HepG2 (cell line): ENCODE data around the gene ABCC1. TPM values are rescaled to one million over a fixed set of nuclear protein-coding genes. Genes with fewer than 3 reads are reported as not detected.

Experiments
- CAMTA2 ChIP-seq: sonication (generic); formaldehyde crosslinking; IDR thresholded peaks from 2 replicates; pipeline ENCODE4 v1.4.0; 2020; ENCODE audit warnings: mild to moderate bottlenecking, missing genetic modification reagents, borderline replicate concordance
- CBX2 ChIP-seq, 2 experiments: fragments of 200-600 bp in 1 of 2; sonication (generic); formaldehyde crosslinking in 1 of 2; IDR thresholded peaks; 2 replicates each; pipeline versions ENCODE4 v1.7.0 to v1.8.1; 2018 to 2022; ENCODE audit warnings: low read depth in 2 of 2, low read length in 1 of 2, mild to moderate bottlenecking in 1 of 2, missing genetic modification reagents in 1 of 2
- FOXM1 ChIP-seq: sonication (generic); formaldehyde crosslinking; IDR thresholded peaks from 2 replicates; pipeline ENCODE4 v1.5.0; 2020; ENCODE audit warnings: missing genetic modification reagents
- HMG20A ChIP-seq: IDR thresholded peaks from 2 replicates; pipeline ENCODE4 v1.6.1; 2016; ENCODE audit warnings: borderline replicate concordance
- HNF4A ChIP-seq: sonication (generic); formaldehyde crosslinking; IDR thresholded peaks from 2 replicates; pipeline ENCODE4 v1.4.0; 2020; ENCODE audit warnings: missing genetic modification reagents
- HOXA7 ChIP-seq: sonication (generic); formaldehyde crosslinking; IDR thresholded peaks from 2 replicates; pipeline ENCODE4 v1.8.1; 2022; ENCODE audit warnings: mild to moderate bottlenecking, missing genetic modification reagents, moderate library complexity
- KAT7 ChIP-seq: IDR thresholded peaks from 2 replicates; pipeline ENCODE4 v1.6.1; 2018; ENCODE audit warnings: borderline replicate concordance, missing compliant biosample characterization
- KDM5A ChIP-seq: fragments of 200-600 bp; sonication (generic); IDR thresholded peaks from 2 replicates; pipeline ENCODE4 v1.7.0; 2018; ENCODE audit warnings: antibody characterized with exemption, mild to moderate bottlenecking, low read length, borderline replicate concordance
- NR2F6 ChIP-seq, 2 experiments: IDR thresholded peaks; 2 replicates each; pipeline ENCODE4 v1.6.1; 2016; ENCODE audit warnings: antibody characterized with exemption in 1 of 2, mild to moderate bottlenecking in 1 of 2
- RBAK ChIP-seq: sonication (generic); formaldehyde crosslinking; IDR thresholded peaks from 2 replicates; pipeline ENCODE4 v1.5.1; 2020; ENCODE audit warnings: mild to moderate bottlenecking, missing genetic modification reagents
- SOX5 ChIP-seq: IDR thresholded peaks from 2 replicates; pipeline ENCODE4 v1.6.1; 2016; ENCODE audit warnings: borderline replicate concordance
- SP5 ChIP-seq: IDR thresholded peaks from 2 replicates; pipeline ENCODE4 v1.6.1; 2016; ENCODE audit warnings: low read depth, borderline replicate concordance
- ZBTB38 ChIP-seq: sonication (generic); formaldehyde crosslinking; IDR thresholded peaks from 2 replicates; pipeline ENCODE4 v1.5.1; 2020; ENCODE audit warnings: mild to moderate bottlenecking, missing genetic modification reagents
- ZFP1 ChIP-seq: IDR thresholded peaks from 2 replicates; pipeline ENCODE4 v1.6.1; 2016
- ZFYVE20 ChIP-seq: sonication (generic); formaldehyde crosslinking; IDR thresholded peaks from 2 replicates; pipeline ENCODE4 v1.8.0; 2023; ENCODE audit warnings: low read depth, mild to moderate bottlenecking, moderate library complexity, missing genetic modification reagents, borderline replicate concordance
- ZMYM3 ChIP-seq: sonication (generic); formaldehyde crosslinking; IDR thresholded peaks from 2 replicates; pipeline ENCODE4 v1.5.1; 2020; ENCODE audit warnings: mild to moderate bottlenecking, missing genetic modification reagents
- ZNF329 ChIP-seq: sonication (generic); formaldehyde crosslinking; IDR thresholded peaks from 2 replicates; pipeline ENCODE4 v1.9.0; 2021; ENCODE audit warnings: low read depth, mild to moderate bottlenecking, missing genetic modification reagents
- ZNF446 ChIP-seq: sonication (generic); formaldehyde crosslinking; IDR thresholded peaks from 2 replicates; pipeline ENCODE4 v1.5.0; 2020; ENCODE audit warnings: mild to moderate bottlenecking, missing genetic modification reagents
- ZNF766 ChIP-seq: sonication (generic); formaldehyde crosslinking; IDR thresholded peaks from 2 replicates; pipeline ENCODE4 v1.5.0; 2020; ENCODE audit warnings: missing genetic modification reagents, borderline replicate concordance
- polyA plus RNA-seq, 8 experiments: library from polyadenylated mRNA; depleted of rRNA in 3 of 8; stranded (reverse) in 7 of 8; unstranded in 1 of 8; fragments of >200 nt; fragmentation: Illumina TruSeq in 4 of 8; extraction: Trizol in 4 of 8; gene quantifications; 2 replicates each; pipeline versions ENCODE4 v1.2.1 to v1.2.3, GENCODE V29; 2011 to 2016; ENCODE audit warnings: low read depth in 4 of 8, missing spikeins in 1 of 8, mixed read lengths in 1 of 8; ENCODE audit not compliant: insufficient read depth in 1 of 8
- total RNA-seq, 5 experiments: library from RNA; depleted of rRNA; stranded (reverse); fragments of >200 nt; fragmentation: Illumina TruSeq; extraction: Trizol; gene quantifications; 2 replicates each; pipeline ENCODE4 v1.2.3, GENCODE V29; 2016; ENCODE audit warnings: low read depth in 1 of 5
- TF ChIP-seq, protein P1 (sequence below): sonication (generic); formaldehyde crosslinking; IDR thresholded peaks from 2 replicates; pipeline ENCODE4 v1.4.0; 2020; ENCODE audit warnings: mild to moderate bottlenecking, missing genetic modification reagents
- TF ChIP-seq, protein P2 (sequence below): sonication (generic); formaldehyde crosslinking; conservative IDR thresholded peaks from 2 replicates; pipeline ENCODE4 v1.4.0; 2020; ENCODE audit warnings: missing genetic modification reagents
- TF ChIP-seq, protein P3 (sequence below): sonication (generic); formaldehyde crosslinking; IDR thresholded peaks from 2 replicates; pipeline ENCODE4 v1.5.0; 2020; ENCODE audit warnings: missing genetic modification reagents
- TF ChIP-seq, protein P4 (sequence below): IDR thresholded peaks from 2 replicates; pipeline ENCODE4 v1.6.1; 2012; ENCODE audit warnings: low read length, improper control_type of control experiment

ABCC1 gene
- total and polyA plus RNA-seq, 2 of the 13 experiments (the other 11 are each of a cell fraction or from before 2014, with no cell fraction given): 13.0 to 30.6 TPM

DNA sequence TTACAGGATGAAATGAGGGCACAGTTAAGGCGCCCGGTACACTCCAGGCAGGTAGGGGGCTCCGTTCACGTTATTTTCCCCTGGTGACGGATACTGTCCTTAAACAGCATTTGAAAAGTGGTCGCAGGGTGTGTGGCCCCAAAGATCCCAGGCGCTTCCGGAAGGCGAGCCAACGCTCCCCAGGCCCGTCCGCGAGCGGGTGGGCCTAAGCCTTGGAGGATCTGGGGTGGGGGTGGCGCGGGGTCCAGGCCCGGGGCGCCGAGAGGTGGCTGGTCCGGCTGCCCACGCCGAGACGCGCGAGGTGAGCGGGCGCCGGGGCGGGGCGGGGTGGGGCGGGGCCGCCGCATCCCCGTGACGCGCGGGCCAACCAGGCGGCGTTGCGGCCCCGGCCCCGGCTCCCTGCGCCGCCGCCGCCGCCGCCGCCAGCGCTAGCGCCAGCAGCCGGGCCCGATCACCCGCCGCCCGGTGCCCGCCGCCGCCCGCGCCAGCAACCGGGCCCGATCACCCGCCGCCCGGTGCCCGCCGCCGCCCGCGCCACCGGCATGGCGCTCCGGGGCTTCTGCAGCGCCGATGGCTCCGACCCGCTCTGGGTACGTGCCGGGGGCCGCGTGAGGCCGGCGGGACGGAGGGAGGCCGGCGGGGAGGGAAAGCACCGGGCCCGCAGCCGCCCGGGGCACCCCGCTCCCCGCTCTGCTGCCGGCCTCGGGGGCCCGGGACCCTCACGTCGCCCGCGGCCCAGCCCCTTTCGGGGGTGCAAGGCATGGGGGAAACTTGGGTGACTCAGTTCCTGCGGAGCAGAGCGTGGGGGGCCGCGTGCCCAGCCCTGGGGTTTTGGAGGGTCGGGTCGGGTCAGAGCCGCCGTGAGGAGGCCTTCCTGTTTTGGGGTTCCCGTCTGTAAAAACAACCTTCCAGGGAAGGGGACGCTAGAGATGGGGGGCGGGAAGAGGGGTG lies at the start of gene ABCC1 (continued):
- TF ChIP-seq, protein P1, sequence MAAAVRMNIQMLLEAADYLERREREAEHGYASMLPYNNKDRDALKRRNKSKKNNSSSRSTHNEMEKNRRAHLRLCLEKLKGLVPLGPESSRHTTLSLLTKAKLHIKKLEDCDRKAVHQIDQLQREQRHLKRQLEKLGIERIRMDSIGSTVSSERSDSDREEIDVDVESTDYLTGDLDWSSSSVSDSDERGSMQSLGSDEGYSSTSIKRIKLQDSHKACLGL: no peak; the same call in none of the 2 replicates
- TF ChIP-seq, protein P2, sequence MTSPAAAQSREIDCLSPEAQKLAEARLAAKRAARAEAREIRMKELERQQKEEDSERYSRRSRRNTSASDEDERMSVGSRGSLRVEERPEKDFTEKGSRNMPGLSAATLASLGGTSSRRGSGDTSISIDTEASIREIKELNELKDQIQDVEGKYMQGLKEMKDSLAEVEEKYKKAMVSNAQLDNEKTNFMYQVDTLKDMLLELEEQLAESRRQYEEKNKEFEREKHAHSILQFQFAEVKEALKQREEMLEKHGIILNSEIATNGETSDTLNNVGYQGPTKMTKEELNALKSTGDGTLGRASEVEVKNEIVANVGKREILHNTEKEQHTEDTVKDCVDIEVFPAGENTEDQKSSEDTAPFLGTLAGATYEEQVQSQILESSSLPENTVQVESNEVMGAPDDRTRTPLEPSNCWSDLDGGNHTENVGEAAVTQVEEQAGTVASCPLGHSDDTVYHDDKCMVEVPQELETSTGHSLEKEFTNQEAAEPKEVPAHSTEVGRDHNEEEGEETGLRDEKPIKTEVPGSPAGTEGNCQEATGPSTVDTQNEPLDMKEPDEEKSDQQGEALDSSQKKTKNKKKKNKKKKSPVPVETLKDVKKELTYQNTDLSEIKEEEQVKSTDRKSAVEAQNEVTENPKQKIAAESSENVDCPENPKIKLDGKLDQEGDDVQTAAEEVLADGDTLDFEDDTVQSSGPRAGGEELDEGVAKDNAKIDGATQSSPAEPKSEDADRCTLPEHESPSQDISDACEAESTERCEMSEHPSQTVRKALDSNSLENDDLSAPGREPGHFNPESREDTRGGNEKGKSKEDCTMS (CRISPR knock-in tag): no peak
- TF ChIP-seq, protein P3, sequence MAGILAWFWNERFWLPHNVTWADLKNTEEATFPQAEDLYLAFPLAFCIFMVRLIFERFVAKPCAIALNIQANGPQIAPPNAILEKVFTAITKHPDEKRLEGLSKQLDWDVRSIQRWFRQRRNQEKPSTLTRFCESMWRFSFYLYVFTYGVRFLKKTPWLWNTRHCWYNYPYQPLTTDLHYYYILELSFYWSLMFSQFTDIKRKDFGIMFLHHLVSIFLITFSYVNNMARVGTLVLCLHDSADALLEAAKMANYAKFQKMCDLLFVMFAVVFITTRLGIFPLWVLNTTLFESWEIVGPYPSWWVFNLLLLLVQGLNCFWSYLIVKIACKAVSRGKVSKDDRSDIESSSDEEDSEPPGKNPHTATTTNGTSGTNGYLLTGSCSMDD (CRISPR knock-in tag): no peak
- no peak for TF ChIP-seq ZFP1
- no peak for TF ChIP-seq RBAK (CRISPR knock-in tag)
- TF ChIP-seq ZNF329 (CRISPR knock-in tag): peak; percentile 51; the same call in 1 of the 2 replicates
- no peak for TF ChIP-seq ZBTB38 (CRISPR knock-in tag)
- TF ChIP-seq KAT7 (CRISPR knock-in tag): no peak
- TF ChIP-seq ZNF446 (CRISPR knock-in tag): no peak; the same call in 1 of the 2 replicates
- no peak for TF ChIP-seq HOXA7
- TF ChIP-seq CBX2 (IDR thresholded peaks at IDR 0.05; ENCODE audit: low read depth, low read length): no peak
- no peak for TF ChIP-seq CBX2 (CRISPR knock-in tag; IDR thresholded peaks at IDR 0.05; ENCODE audit: low read depth)
- TF ChIP-seq SP5 (CRISPR knock-in tag): no peak
- no peak for TF ChIP-seq HMG20A
- peak; percentile 7; the same call in 1 of the 2 replicates for TF ChIP-seq HNF4A
- TF ChIP-seq ZNF766 (CRISPR knock-in tag): no peak
- TF ChIP-seq KDM5A: no peak; the same call in 1 of the 2 replicates
- no peak for TF ChIP-seq SOX5 (CRISPR knock-in tag)
- no peak for TF ChIP-seq CAMTA2 (CRISPR knock-in tag)
- 0 out of 2 replicates have a peak, but pooled peaks have one; percentile 58 for TF ChIP-seq ZMYM3 (CRISPR knock-in tag)
- TF ChIP-seq FOXM1 (CRISPR knock-in tag): no peak
- TF ChIP-seq, protein P4, sequence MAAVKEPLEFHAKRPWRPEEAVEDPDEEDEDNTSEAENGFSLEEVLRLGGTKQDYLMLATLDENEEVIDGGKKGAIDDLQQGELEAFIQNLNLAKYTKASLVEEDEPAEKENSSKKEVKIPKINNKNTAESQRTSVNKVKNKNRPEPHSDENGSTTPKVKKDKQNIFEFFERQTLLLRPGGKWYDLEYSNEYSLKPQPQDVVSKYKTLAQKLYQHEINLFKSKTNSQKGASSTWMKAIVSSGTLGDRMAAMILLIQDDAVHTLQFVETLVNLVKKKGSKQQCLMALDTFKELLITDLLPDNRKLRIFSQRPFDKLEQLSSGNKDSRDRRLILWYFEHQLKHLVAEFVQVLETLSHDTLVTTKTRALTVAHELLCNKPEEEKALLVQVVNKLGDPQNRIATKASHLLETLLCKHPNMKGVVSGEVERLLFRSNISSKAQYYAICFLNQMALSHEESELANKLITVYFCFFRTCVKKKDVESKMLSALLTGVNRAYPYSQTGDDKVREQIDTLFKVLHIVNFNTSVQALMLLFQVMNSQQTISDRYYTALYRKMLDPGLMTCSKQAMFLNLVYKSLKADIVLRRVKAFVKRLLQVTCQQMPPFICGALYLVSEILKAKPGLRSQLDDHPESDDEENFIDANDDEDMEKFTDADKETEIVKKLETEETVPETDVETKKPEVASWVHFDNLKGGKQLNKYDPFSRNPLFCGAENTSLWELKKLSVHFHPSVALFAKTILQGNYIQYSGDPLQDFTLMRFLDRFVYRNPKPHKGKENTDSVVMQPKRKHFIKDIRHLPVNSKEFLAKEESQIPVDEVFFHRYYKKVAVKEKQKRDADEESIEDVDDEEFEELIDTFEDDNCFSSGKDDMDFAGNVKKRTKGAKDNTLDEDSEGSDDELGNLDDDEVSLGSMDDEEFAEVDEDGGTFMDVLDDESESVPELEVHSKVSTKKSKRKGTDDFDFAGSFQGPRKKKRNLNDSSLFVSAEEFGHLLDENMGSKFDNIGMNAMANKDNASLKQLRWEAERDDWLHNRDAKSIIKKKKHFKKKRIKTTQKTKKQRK: no peak
- no peak for TF ChIP-seq ZFYVE20 (CRISPR knock-in tag)
- no peak for TF ChIP-seq NR2F6 (IDR thresholded peaks at IDR 0.05)
- no peak for TF ChIP-seq NR2F6 (CRISPR knock-in tag; IDR thresholded peaks at IDR 0.05)
